A549 (cell line): Measurements from ENCODE around the gene TC2N.

Source experiments
- ELK1 ChIP-seq: fragments of 150-350 bp; IDR thresholded peaks from 2 replicates; pipeline ENCODE4 v1.6.1; 2014; ENCODE audit warnings: low read depth, mild to moderate bottlenecking, low read length
- POLR2A ChIP-seq: IDR thresholded peaks from 2 replicates; pipeline ENCODE4 v1.6.1; 2012; ENCODE audit warnings: mild to moderate bottlenecking, low read length

DNA sequence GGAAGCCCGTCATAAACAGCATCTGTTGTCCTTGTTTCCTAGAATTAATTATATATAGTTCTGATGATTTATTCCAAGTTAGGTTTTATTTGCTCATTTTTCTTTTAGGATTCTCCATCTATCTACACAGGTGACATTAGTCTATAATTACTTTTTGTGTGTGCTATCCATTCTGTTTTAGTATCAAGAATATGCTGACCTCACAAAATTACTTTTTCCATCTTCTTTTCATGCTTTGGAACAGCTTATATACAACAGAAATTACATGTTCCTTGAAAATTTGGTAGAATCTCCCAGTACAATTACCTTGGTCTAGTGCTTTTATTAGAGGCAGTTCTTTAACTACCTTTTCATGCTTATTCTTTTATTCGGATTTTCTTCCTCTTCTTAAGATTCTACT lies 81.1 kb downstream of the TC2N start:
- TF ChIP-seq POLR2A: no peak
- no peak for TF ChIP-seq ELK1
